Stimulated activated memory B cell treated with anti-CD40 and anti-IgM and Interleukin-4, amounts not matched to agents 10 μg/mL and 1 μg/mL and 100 μg/mL, for 72 hours (primary cell): ENCODE data around the gene SLC39A9.
"Not testable (repeated sequence)": the region's sequence is repeated elsewhere in the genome, so short reads cannot be mapped to it uniquely, and the experiment has no call there.

ENCODE experiments used
- ATAC-seq: fragments of 150-1000 bp; cut with Tn5 transposase; 2 replicates; pipeline ENCODE4 v1.10.0; 2021
- H3K27ac Mint-ChIP-seq: one replicate; pipeline ENCODE4 v1.8.0; 2022; ENCODE audit warnings: mild to moderate bottlenecking, mixed read lengths
- H3K27me3 Mint-ChIP-seq: one replicate; pipeline ENCODE4 v1.8.0; 2022; ENCODE audit warnings: mixed read lengths
- H3K36me3 Mint-ChIP-seq: one replicate; pipeline ENCODE4 v1.8.0; 2022; ENCODE audit warnings: mixed read lengths
- H3K4me1 Mint-ChIP-seq: one replicate; pipeline ENCODE4 v1.8.0; 2022; ENCODE audit warnings: mixed read lengths
- H3K4me3 Mint-ChIP-seq: one replicate; pipeline ENCODE4 v1.8.0; 2022; ENCODE audit warnings: mild to moderate bottlenecking, moderate library complexity, mixed read lengths
- H3K9me3 Mint-ChIP-seq: one replicate; pipeline ENCODE4 v1.8.0; 2022; ENCODE audit warnings: mixed read lengths

SLC39A9 gene

DNA sequence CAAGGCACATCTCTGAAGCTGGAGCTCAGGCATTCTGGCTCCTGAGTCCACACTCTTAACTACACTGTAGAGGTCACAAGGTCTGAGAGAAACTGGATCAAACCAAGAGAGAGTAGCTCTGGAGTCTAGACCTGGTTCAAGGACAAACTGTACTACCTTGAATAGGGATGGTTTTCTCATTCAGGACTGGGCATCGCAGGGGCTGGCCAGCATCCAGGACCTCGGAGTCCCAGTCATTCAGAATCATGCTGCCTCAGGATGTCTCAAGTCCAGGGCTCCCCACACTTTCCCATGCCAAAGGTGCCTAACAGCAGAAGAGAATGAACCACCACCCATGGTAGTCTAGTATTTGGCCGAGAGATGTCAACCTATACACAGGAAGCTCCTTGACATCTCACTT lies 72.9 kb downstream of the SLC39A9 start:
- Mint-ChIP-seq H3K4me3 (no peak overlapping the region), H3K4me1 (peaks cover 8% of the 10 kb centered on the region), H3K9me3 (peaks cover under 1% of the 10 kb centered on the region), H3K27ac (no peak overlapping the region), H3K36me3 (peaks cover 12% of the 10 kb centered on the region), H3K27me3 (peaks cover 14% of the 10 kb centered on the region)
- ATAC-seq, result no peak

DNA sequence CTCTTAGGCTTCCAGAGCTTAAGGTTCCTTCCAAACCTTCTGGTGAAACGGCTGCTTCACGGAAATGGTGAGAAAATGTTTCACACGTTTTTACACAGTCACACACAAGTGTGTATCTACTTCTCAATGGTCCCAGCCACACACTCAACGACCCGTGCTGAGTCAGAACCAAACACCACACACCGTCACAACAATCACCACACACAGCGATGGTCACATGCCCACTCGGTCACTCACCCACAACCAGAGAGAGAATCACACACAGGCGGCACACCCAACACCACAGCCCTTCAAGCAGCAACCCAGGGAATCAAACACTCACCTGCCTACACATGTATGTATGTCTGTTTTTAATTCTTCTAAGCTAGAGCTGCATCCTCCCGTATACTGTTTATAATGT lies 73.4 kb downstream of the SLC39A9 start:
- Mint-ChIP-seq H3K36me3 (peaks cover 15% of the 10 kb centered on the region), H3K4me1 (peaks cover 8% of the 10 kb centered on the region), H3K9me3 (peaks cover 3% of the 10 kb centered on the region), H3K27me3 (peaks cover 18% of the 10 kb centered on the region), H3K4me3 (no peak overlapping the region), H3K27ac (no peak overlapping the region)
- ATAC-seq, result peak; percentile 49

DNA sequence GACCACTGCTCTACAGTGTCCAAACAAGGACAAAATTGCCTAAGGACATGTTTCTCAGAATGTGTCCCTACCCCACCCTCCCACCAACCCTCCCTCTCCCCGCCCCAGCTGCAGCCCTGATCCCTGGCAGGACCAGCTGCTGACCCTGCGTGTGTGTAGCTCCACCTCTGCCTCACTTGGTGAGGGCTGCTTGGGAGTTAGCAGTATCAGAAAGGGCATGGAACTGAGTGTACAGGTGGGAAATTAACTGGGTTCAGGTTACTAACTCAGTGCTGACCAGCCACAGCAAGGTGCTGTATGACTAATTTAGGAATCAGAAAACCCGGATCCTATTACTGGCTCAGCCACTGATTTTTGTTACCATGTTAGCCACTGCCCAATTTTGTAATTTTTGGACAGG lies 74.8 kb downstream of the SLC39A9 start:
- ATAC-seq, result no peak
- peaks cover 18% of the 10 kb centered on the region for H3K27me3 Mint-ChIP-seq
- peaks cover 8% of the 10 kb centered on the region for H3K4me1 Mint-ChIP-seq
- no peak overlapping the region for H3K4me3 Mint-ChIP-seq
- H3K27ac Mint-ChIP-seq, result no peak overlapping the region
- peaks cover 15% of the 10 kb centered on the region for H3K36me3 Mint-ChIP-seq
- peaks cover 3% of the 10 kb centered on the region for H3K9me3 Mint-ChIP-seq

DNA sequence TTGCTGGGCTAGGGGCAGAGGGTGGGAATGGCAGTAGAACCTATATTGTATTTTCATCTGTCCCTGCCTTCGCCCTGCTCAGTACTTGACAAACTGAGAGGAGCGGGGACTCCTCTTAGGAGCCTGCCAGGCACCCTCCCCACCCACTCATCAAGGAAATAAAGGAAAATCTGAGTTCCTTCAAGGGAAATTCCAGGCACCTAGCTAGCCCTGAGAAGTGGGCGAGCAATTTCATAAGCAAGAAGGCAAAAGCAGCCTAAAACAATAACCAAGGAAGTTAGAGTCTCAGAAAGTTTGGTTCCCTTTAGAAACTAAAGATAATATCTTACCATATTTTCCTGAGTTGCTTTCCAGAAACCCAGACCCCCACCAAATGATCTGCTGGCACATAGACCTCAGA lies 75.5 kb downstream of the SLC39A9 start:
- H3K4me3 Mint-ChIP-seq, result no peak overlapping the region
- H3K4me1 Mint-ChIP-seq, result peaks cover 8% of the 10 kb centered on the region
- H3K36me3 Mint-ChIP-seq, result peaks cover 15% of the 10 kb centered on the region
- H3K9me3 Mint-ChIP-seq, result peaks cover 3% of the 10 kb centered on the region
- ATAC-seq, result no peak
- H3K27ac Mint-ChIP-seq, result no peak overlapping the region
- peaks cover 18% of the 10 kb centered on the region for H3K27me3 Mint-ChIP-seq

DNA sequence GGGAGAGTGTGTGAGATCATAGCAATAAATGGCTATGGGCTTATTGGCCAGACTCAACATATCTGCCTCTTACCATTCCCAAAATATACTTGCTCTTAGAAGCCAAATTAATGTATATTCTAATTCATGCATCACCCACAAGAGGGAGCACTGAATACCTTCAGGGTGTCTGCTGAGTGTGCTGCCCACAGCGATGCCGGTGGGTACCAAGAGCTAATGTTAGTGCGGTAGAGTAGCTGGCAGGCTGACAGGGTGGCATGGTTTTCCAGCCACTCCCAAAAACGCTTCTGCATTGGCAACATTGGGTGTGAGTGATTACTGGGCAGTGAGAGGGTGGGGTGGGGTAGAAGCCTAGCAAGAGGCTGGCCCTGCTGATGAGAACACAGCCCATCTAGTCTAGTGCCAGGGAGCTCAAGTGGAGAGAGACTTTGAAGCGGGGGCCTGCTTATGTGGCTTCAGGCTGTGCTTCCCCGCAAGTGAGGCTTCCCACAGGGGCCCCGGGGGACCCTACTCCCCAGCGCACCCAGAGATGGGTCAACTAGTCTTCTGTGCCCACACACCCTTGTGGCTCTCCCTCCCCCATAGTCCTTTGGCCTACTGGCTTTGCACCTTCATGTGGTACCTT lies 76.8 kb downstream of the SLC39A9 start:
- Mint-ChIP-seq H3K9me3 (peaks cover 3% of the 10 kb centered on the region), H3K4me1 (peaks cover 8% of the 10 kb centered on the region), H3K36me3 (peaks cover 15% of the 10 kb centered on the region), H3K27me3 (peaks cover 27% of the 10 kb centered on the region), H3K4me3 (no peak overlapping the region), H3K27ac (no peak overlapping the region)
- ATAC-seq, result peak; percentile 46

DNA sequence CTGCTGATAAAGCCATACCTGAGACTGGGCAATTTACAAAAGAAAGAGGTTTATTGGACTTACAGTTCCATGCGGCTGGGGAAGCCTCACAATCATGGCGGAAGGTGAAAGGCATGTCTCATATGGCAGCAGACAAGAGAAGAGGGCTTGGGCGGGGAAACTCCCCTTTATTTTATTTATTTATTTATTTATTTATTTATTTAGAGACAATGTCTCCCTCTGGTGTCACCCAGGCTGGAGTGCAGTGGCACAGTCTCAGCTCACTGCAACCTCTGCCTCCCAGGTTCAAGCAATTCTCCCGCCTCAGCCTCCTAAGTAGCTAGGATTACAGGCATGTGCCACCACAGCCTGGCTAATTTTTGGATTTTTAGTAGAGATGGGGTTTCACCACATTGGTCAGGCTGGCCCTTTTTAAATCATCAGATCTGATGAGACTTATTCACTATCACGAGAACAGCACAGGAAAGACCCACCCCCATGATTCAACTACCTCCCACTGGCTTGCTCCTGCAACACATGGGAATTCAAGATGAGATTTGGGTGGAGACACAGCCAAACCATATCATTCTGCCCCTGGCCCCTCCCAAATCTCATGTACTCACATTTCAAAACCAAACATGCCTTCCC lies 78.4 kb downstream of the SLC39A9 start:
- H3K27ac Mint-ChIP-seq, ATAC-seq: not testable (repeated sequence)
- peaks cover 27% of the 10 kb centered on the region for H3K27me3 Mint-ChIP-seq

DNA sequence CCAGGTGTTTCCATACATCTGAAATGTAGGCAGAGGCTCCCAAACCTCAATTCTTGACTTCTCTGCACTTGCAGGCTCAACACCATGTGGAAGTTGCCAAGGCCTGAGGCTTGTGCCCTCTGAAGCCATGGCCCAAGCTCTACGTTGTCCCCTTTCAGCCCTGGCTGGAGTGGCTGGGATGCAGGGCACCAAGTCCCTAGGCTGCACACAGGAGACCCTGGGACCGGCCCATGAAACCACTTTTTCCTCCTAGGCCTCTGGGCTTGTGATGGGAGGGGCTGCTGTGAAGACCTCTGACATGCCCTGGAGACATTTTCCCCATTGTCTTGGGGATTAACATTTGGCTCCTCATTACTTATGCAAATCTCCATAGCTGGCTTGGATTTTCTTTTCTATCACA lies 79.6 kb downstream of the SLC39A9 start:
- not testable (repeated sequence) for H3K27ac Mint-ChIP-seq
- peaks cover 37% of the 10 kb centered on the region for H3K27me3 Mint-ChIP-seq

More for the DNA sequence above, 78.4 kb downstream of the SLC39A9 start:
- not testable (repeated sequence) for H3K4me3 Mint-ChIP-seq, H3K9me3 Mint-ChIP-seq, H3K36me3 Mint-ChIP-seq
- peaks cover 14% of the 10 kb centered on the region for H3K4me1 Mint-ChIP-seq

DNA sequence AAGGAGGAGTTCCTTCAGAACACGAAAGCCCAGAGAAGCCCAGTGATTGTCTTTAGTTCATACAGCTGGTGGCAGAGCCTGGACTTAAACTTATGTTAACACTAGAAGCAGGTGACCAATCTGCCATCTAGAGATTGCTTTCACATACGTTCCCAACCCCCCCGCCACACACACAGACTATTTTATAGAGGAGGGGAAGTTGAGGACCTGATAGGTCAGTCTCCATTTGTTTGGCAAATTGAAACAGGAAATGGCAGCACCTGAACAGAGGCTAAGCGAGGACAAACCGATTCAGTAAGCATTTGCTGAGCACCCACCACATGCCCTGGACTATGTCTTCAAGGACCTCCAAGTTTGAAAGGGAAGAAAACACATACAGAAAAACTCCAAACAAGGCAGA lies 81.2 kb downstream of the SLC39A9 start:
- Mint-ChIP-seq H3K9me3 (peaks cover 3% of the 10 kb centered on the region), H3K27me3 (peaks cover 49% of the 10 kb centered on the region), H3K4me1 (peaks cover 34% of the 10 kb centered on the region), H3K36me3 (peaks cover 4% of the 10 kb centered on the region), H3K4me3 (no peak overlapping the region), H3K27ac (no peak overlapping the region)
- ATAC-seq, result no peak

More for the DNA sequence above, 79.6 kb downstream of the SLC39A9 start:
- peaks cover 25% of the 10 kb centered on the region for H3K4me1 Mint-ChIP-seq
- H3K9me3 Mint-ChIP-seq, H3K36me3 Mint-ChIP-seq, H3K4me3 Mint-ChIP-seq, ATAC-seq: not testable (repeated sequence)

DNA sequence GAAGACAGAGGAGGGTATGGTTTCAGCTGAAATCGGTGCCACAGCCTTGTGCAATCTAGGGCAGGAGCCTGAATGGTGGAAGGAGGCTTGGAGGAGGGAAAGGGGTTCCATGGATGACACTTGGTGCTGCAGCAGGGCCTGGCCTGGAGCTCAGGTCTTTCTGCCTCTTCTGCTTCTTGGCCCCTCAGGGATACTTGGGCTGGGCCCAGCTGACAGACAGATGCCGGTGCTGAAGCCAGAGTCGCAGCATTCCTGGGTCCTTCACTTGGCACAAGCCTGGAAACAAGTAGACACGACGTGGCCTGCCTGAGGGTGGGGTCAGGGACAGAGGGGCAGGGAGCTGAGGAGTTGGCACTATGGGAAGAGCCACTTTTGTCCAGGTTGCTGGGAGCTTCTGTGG lies 81.6 kb downstream of the SLC39A9 start:
- Mint-ChIP-seq H3K9me3 (peaks cover 3% of the 10 kb centered on the region), H3K27ac (no peak overlapping the region), H3K4me1 (peaks cover 32% of the 10 kb centered on the region), H3K4me3 (no peak overlapping the region), H3K36me3 (peaks cover 4% of the 10 kb centered on the region), H3K27me3 (peaks cover 53% of the 10 kb centered on the region)
- ATAC-seq, result no peak

DNA sequence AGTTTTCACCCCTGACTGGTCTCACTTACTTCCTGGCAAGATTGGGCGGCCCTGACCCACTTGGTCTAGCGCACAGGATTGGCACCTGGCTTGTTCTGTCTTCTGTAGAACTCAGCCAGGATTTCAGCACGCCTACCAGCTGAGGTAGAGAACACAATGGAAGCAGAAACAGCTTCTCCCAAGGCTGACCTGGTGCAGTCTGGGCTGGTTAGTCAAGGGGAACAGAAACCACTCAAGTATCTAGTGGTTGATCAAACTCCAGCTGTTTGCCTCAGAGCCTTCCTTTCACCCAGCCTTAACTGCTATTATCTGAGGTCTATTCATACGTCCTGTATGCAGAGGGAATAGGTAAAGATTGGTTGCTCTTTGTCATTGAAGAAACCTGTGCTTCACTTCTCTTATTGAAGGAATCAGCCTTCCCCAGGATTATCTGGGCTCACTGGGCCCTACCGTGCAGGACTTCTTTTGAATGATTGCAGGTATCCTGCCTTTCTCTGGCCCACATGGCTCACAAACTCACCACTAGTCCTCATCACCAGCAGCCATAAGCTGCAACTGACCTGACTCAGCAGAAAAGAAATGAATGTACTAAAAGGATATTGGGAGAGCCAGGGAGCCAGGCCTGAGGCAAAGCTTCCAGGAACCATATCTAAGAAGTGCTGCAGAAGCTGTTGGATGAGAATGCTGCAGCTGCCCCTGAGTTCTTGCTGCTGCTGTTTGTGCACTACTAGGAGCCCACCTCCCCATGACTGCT lies 83.5 kb downstream of the SLC39A9 start:
- Mint-ChIP-seq H3K9me3 (no peaks in the 10 kb centered on the region), H3K4me1 (peaks cover 26% of the 10 kb centered on the region), H3K27ac (no peak overlapping the region), H3K4me3 (no peak overlapping the region), H3K36me3 (no peaks in the 10 kb centered on the region), H3K27me3 (peaks cover 53% of the 10 kb centered on the region)
- peak; percentile 83 for ATAC-seq

DNA sequence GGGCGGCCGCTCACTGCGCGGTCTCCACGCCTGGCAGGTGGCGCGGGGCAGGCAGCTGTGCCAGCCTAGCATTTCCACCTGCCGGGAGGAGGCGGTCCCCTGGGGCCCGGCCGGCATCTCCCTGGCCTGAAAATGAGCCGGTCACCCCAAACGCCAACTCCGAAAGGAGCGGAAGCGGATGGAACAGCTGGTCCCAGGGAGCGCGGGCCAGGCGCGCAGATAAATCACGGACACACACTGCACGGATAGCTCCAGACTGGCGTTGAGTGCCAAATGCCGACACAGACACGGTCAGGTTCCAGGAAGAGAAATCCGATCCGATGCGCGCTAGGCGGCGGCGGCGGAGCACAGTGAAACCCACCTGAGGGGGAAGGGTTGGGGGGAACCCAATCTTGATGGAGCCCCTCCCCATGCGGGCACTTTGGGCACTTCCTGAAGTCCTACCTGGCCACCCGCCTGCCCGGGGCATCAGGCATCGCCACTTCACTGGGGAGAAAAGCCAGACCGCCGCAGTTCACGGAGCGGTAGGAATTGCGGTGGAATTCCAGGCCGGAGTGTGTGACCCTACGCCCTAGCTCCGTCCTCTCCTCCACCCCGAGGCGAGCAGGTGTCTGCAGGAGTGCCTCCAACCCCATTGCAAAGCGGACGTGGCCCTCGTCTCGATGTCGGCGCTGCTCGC lies 85.4 kb downstream of the SLC39A9 start:
- Mint-ChIP-seq H3K9me3 (no peaks in the 10 kb centered on the region), H3K27me3 (peaks cover 69% of the 10 kb centered on the region), H3K36me3 (no peaks in the 10 kb centered on the region), H3K27ac (no peak overlapping the region), H3K4me3 (peak overlapping the region; percentile 32), H3K4me1 (peaks cover 26% of the 10 kb centered on the region)
- no peak for ATAC-seq

DNA sequence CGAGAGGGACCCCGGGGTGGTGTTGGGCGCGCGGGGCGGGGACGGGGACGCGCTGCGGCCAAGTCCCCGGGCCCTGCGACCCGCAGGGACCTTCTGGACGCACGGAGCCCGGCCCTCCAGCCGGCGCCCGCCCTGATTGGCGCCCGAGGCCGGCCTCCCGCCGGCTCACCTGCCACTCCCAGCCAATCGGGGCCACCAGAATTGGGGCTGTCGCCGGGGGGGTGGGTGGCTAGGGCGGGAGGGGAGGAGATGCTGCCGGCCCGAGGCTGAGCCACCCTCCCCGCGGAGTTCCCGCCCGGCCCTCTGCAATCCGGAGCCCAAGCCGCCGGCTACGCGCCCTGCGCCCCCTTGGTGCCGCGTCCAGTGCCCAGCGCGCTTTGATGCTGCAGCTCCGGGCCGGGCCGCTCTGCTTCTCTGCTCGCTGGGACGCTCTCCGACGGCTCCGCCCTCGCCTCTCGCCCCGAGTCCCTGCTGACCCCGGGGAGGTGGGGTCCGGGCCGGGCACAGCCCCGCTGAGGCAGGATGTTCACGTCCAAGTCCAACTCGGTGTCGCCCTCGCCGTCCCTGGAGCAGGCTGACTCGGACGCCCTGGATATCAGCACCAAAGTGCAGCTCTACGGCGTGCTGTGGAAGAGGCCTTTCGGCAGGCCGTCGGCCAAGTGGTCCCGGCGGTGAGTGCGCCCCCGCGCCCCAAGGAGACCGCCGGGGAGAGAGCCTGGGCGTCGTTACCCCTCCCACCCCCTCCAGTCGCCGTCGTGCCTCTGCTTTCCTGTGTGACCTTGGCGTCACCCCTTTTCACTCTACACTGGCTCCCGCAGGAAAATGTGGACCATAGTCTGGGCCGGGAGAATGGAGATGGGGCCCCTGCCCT lies 86.2 kb downstream of the SLC39A9 start, which contains the start of gene PLEKHD1:
PLEKHD1 (plus strand) TSS at position 285 of the 871 bp plus-strand sequence; CDS start at position 523, 238 bp downstream.
- H3K27ac Mint-ChIP-seq, result no peak within 1 kb of the TSS
- no peak for ATAC-seq

DNA sequence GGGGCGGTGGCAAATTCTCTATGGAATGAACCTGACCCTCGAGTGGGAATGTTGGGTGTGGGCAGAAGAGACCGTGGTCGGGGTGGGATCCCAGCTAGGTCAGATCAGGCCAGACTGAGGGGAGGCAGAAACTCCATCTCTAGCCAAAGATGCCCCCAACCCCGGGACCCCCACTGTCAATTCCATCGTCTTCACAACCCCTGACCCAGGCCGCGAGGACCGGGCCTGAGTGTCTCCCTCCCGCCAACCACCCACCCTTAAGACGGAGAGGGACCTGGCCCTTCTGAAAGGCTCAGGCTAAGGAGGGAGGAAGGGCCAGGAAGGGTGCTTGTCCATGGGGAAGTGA lies 86.8 kb downstream of the SLC39A9 start:
- Mint-ChIP-seq H3K27ac (no peak overlapping the region), H3K9me3 (no peaks in the 10 kb centered on the region), H3K36me3 (no peaks in the 10 kb centered on the region), H3K4me3 (no peak overlapping the region), H3K4me1 (peaks cover 26% of the 10 kb centered on the region), H3K27me3 (peaks cover 62% of the 10 kb centered on the region)
- no peak for ATAC-seq

More for the DNA sequence above, 86.2 kb downstream of the SLC39A9 start, which contains the start of gene PLEKHD1:
- peaks cover 68% of the 10 kb centered on the region for H3K27me3 Mint-ChIP-seq
- H3K36me3 Mint-ChIP-seq, result no peaks in the 10 kb centered on the region
- H3K4me3 Mint-ChIP-seq, result peak within 1 kb of the TSS; percentile 32
- no peaks in the 10 kb centered on the region for H3K9me3 Mint-ChIP-seq
- H3K4me1 Mint-ChIP-seq, result peaks cover 26% of the 10 kb centered on the region

DNA sequence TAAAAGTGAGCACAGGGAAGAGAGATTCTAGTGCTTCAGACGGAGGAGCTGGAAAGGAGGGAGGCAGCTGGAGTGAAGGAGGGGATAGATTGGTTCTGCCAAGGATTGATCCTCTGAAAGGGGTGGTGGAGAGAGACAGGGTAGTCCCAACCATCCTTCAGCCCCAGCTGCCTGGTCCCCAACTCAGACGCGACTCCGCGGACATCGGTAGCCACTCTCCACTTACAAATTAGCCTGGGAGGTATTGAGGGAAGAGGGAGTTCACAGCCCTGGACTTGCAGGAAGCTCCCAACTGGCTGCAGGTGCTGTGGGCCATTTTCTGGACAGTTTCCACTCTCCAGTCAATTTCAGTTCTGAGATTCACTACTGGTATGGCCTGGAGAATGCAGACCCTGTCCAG lies 87.2 kb downstream of the SLC39A9 start:
- H3K9me3 Mint-ChIP-seq, result no peaks in the 10 kb centered on the region
- no peak for ATAC-seq
- H3K36me3 Mint-ChIP-seq, result no peaks in the 10 kb centered on the region
- peaks cover 62% of the 10 kb centered on the region for H3K27me3 Mint-ChIP-seq
- no peak overlapping the region for H3K27ac Mint-ChIP-seq
- H3K4me1 Mint-ChIP-seq, result peaks cover 26% of the 10 kb centered on the region
- H3K4me3 Mint-ChIP-seq, result no peak overlapping the region
